Kidney capillary endothelial cell (primary cell): ENCODE results near the gene IGSF21.
"Not testable (repeated sequence)": the region's sequence is repeated elsewhere in the genome, so short reads cannot be mapped to it uniquely, and the experiment has no call there.

Source experiments
- DNase-seq: peaks from one replicate; pipeline ENCODE4 v3.0.0-alpha.2; 2018; ENCODE audit warnings: low spot score

Gene IGSF21

GRCh38 chr1:18404460-18404859, 296.9 kb downstream of the IGSF21 start:
- no peak for DNase-seq

GRCh38 chr1:18407166-18408045, 299.8 kb downstream of the IGSF21 start:
- DNase-seq, result no peak

- DNase-seq, result no peak
Measured at GRCh38 chr1:18408656-18409370, 301.2 kb downstream of the IGSF21 start.

DNA sequence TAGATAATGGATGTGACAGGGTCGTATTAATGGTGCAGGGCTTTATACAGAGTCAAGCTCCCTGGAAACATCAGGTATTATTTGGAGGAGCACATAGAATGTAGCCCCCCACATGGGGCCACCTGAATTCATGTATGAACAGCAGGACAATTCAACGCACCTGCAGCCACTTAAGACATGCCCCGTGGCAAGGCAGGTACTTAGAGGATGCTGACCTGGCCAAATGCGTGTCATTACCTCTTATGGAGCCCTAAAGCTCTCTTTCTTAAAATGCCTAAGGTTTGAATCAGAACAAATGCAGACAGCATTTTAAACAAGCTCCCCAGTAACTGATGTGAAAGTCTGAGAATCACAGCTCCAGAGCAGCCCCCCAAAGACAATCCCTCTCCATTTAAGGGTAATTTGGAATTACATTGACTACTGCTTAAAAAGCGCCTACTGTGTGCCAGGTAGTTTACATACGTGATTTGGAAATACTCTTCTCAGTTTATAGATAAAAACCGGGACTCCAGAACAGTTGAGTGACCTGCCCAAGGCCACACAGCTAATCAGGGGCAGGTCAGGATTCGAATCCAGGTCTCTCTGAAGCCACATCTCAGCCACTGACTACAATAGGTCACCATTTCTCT, 302.1 kb downstream of the IGSF21 start:
- no peak for DNase-seq

- no peak for DNase-seq
Measured at GRCh38 chr1:18410407-18410806, 302.8 kb downstream of the IGSF21 start.

DNA sequence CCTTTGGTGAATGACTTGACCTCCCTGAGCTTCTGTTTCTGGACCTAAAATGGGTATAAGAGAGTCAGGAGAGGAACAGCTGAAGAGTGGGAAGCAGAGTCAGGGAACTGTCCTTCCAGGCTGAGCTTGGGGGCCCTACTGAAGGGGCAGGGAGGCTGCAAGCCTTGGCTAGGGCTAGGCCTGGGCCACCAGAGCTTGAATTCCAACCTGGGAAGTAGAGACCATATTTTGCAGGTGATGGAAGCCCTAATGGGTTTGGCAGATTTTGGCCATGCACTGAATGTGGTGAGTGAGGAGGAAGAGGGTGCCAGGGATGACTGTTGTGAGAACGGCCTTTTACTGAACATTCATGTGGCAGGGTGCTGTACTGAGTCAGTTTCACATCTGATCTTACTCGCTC, 303.7 kb downstream of the IGSF21 start:
- no peak for DNase-seq

- no peak for DNase-seq
Measured at GRCh38 chr1:18411820-18412641, 304.4 kb downstream of the IGSF21 start.

DNA sequence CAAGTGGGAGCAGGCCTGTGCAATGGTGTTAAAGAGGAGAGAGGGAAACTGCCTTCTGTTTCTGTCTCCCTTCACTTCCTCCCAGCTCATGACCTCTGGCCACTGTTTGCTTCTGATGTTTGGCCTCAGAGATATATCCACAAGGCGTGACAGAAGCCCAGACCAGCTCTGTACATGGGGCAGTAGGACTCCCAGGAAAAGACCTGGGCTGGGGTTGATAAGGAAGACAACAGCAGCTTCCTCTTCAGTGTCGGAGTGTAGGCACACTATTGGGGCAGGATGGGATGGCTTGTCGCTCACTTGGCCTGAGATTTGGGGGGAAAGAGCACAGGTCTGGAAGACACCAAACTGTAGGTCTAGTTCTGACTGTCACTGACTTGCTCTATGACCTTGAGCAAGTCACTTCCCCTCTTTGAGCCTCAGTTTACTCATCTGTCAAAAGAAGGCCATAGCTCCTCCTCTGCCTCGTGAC, 305.3 kb downstream of the IGSF21 start:
- no peak for DNase-seq

GRCh38 chr1:18413541-18414305, 306.1 kb downstream of the IGSF21 start:
- no peak for DNase-seq

- DNase-seq, result no peak
Measured at GRCh38 chr1:18414321-18414720, 306.7 kb downstream of the IGSF21 start.

- no peak for DNase-seq
Measured at GRCh38 chr1:18414872-18415447, 307.4 kb downstream of the IGSF21 start.

GRCh38 chr1:18415448-18416027, 307.9 kb downstream of the IGSF21 start:
- DNase-seq, result no peak

GRCh38 chr1:18416126-18416525, 308.5 kb downstream of the IGSF21 start:
- not testable (repeated sequence) for DNase-seq

DNA sequence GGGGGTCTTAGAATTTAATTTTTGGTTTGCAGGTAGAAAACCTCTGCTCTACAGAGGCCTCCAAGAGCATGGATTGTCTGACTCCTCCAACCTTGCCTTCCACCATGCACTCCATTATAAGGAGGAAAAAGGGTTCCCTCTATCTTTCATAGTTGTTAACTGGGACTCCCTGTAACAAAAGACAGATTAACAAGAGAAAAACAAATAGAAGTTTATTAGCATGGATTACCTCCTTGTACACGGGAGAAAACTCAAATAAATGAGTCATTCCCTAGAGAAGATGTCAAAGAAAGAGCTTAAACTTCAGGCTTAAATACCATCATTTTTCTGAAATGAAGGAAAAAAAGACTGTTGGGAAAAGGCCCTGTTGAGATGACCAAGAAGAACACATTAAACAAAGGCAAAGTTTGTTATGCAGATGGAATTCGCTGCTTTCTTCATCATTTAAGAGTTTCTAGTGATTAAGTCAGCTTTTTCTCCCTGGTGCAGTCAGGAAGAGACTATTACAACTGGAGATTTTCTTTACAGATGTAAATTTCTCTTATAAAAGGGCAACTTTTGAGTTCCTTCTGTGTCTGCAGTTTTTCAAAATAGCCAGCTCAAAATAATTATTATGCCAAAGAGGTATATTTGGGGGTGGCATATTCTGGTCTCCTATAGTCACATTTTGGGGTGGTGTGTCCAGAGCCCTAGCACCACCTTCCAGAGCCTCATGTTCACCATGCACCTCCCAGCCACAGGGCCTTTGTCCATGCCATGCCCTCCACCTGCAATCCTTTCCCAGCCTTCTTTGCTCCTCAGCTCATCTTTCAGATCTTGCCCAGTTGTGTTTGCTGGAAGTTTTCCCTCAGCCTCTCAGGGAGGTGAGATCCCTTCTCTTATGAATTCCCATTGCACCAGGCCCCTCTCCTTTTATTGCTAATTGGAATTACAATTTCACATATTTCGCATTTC, 310.0 kb downstream of the IGSF21 start:
- DNase-seq, result no peak

DNA sequence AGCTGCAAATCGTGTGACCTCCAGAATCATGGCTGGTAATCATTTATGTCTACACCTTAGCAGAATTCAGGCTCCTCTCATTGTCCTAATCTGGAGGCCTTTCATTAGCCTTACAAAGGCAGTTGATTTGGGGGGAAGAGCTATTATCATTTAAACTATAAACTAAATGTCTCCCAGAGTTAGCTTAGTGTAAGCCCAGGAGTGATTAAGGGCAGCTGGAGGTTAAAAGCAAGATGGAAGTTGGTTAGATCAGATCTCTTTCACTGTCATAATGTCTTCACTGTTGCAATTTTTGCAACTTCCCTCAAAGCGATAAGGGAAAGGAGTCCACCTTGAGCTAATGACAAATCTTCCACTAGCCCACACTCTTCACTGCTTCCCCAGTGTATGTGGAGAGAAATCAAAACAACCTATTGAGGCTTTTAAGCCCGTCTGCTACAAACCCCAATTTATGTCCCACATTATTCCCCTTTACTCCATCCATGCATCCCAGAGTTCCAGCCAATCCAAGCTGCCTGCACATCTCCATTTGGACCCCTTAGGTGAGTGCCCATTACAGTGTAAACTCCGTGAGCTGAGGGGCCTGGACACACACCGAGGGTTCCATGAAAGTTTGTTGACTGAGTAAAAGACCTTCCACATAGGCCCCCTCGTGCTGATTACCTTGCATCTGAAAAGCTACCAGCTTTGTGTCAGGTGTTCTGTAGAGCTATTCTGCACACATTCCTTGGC, 311.7 kb downstream of the IGSF21 start:
- no peak for DNase-seq

- no peak for DNase-seq
Measured at GRCh38 chr1:18419845-18420184, 312.2 kb downstream of the IGSF21 start.

DNA sequence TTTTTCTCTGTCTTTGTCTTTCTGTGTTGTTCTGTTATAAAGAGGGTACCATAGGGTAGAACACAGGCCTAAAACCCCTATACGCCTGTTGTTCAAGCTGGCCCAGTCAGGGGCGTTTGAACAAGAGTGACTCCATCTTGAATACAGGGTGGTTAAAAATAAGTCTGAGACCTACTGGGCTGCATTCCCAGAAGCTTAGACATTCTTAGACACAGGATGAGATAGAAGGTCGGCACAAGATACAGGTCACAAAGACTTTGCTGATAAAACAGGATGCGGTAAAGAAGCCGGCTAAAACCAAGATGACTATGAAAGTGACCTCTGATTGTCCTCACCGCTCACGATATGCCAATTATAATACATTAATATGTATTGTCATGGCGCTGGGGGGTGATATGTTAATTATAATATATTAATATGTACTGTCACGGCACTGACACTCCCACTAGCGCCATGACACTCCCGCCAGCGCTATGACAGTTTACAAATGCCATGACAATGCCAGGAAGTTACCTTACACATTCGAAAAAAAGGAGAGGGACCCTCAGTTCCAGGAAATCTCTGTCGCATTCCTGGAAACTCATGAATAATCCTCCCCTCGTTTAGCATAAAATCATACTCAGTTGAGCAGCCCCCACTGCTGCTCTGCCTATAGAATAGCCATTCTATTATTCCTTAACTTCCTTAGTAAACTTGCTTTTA, 314.6 kb downstream of the IGSF21 start:
- DNase-seq, result no peak

- DNase-seq, result no peak
Measured at GRCh38 chr1:18422954-18423353, 315.4 kb downstream of the IGSF21 start.
